Measurements from ENCODE around the gene SCN3B. TPM values are rescaled to one million over a fixed set of nuclear protein-coding genes. Genes with fewer than 3 reads are reported as not detected.

SCN3B gene
- total and polyA plus RNA-seq, 7 donors, result 11.1 to 69.0 (median 21.7) TPM

DNA sequence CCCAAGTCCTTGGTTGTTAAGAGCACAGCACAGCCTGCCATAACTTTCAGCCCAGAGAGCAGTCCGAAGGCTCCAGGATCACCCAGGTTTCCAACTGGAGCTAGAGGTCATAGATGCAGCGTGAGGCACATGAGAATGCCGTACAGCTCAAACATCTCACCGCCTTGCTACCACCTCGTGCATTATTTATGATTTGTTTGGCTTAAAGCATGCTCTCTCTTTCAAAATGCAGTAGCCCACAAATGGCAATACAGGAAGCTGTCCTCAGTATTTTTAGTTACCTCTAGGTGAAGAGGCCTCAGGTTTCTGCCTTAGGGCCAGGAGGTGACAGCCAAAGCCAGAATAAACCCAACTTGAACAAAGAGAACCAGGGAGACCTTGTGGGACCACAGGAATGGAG is 14.4 kb downstream of the SCN3B start:
- Histone ChIP-seq H3K9me3 (no peaks in the 10 kb centered on the region), H3K27me3 (ENCODE audit: insufficient read depth in 3 of 3, low read length in 2 of 3) (no peaks in the 10 kb centered on the region), H3K4me3 (no peak overlapping the region), H3K36me3 (ENCODE audit: insufficient read depth in 1 of 2, low read depth in 1 of 2) (peaks cover 7 to 40% of the 10 kb centered on the region in 2 donors), H3K27ac (peak overlapping the region; percentile 55), H3K4me1 (peaks cover 14% of the 10 kb centered on the region)
- no peak for TF ChIP-seq CTCF (IDR thresholded peaks at IDR 0.05)
- intact Hi-C loops (cut with DNase I), result loop anchor here in 1 of 2 donors (2.0 kb wide), 1 partner anchor 67 kb away; no protein-coding TSS in a partner anchor
- ATAC-seq (peak; percentile 64 to 83 (median 80)), DNase-seq (no peak)
- 26 to 46% (median 41%) methylated on average over 5 of the region's 5 CpGs for WGBS, 3 donors

GRCh38 chr11:123630126-123630608 is 24.3 kb downstream of the SCN3B start:
- Histone ChIP-seq H3K9me3 (no peaks in the 10 kb centered on the region), H3K4me1 (peaks cover 7% of the 10 kb centered on the region), H3K36me3 (ENCODE audit: insufficient read depth in 1 of 2, low read depth in 1 of 2) (peaks cover 4 to 9% of the 10 kb centered on the region in 2 donors), H3K27ac (no peak overlapping the region), H3K27me3 (ENCODE audit: insufficient read depth in 3 of 3, low read length in 2 of 3) (no peaks in the 10 kb centered on the region), H3K4me3 (no peak overlapping the region)
- no peak for TF ChIP-seq CTCF (IDR thresholded peaks at IDR 0.05)
- DNase-seq (no peak), ATAC-seq (peak in 3 of 4 donors; percentile 13 to 48 (median 41))
- 13 to 28% (median 18%) methylated on average over 3 of the region's 3 CpGs for WGBS, 3 donors
- intact Hi-C loops (cut with DNase I), result no loop called here

DNA sequence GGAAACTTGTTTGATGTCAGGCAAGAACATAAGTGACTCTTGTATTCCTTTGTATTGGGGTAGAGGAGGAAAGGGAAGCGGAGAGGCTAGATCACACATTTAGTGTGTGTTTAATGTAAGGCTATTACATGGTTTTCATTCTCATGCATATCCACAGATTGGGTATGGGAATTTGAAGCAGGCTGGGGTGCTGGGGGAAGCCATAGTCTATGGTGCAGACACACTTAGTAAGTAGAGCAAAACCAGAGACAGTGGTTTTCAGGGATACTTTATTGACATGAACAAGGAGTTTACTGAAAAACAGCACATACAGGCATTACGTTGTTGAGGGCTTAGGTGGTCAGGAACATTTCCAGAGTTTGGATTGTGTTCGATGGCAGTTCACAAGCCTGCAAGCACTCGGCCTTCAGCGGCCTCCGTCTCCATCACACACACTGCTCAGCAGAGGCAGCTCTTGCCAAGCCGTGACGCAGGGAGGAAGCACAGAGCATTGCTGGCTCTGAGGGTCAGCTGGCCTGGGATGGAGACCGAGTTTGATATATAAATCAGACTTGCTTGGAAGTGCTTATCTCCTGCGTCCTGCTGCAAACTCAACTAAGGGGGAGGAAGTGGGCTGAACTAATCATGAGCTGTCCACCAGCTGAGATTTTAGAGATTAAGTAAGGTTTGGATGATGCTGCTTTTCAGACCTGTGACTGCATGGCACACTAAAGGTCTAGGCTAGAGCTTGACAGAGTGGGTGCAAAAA is 25.3 kb downstream of the SCN3B start:
- intact Hi-C loops (cut with DNase I), result no loop called here
- peaks cover 7% of the 10 kb centered on the region for H3K4me1 ChIP-seq
- ATAC-seq, result peak; percentile 42 to 72 (median 59)
- H3K27ac ChIP-seq, result no peak overlapping the region
- H3K4me3 ChIP-seq, result no peak overlapping the region
- peak; percentile 64 to 70 for DNase-seq
- no peaks in the 10 kb centered on the region for H3K9me3 ChIP-seq
- WGBS, 3 donors, result 26 to 31% (median 26%) methylated on average over 10 of the region's 10 CpGs
- TF ChIP-seq CTCF (IDR thresholded peaks at IDR 0.05), result no peak
- H3K27me3 ChIP-seq (ENCODE audit: insufficient read depth in 3 of 3, low read length in 2 of 3), result no peaks in the 10 kb centered on the region
- peaks cover 2 to 9% of the 10 kb centered on the region in 2 donors for H3K36me3 ChIP-seq (ENCODE audit: insufficient read depth in 1 of 2, low read depth in 1 of 2)

- Histone ChIP-seq H3K9me3 (no peaks in the 10 kb centered on the region), H3K4me1 (no peaks in the 10 kb centered on the region), H3K27ac (no peak overlapping the region), H3K4me3 (no peak overlapping the region), H3K27me3 (ENCODE audit: insufficient read depth in 3 of 3, low read length in 2 of 3) (no peaks in the 10 kb centered on the region), H3K36me3 (ENCODE audit: insufficient read depth in 1 of 2, low read depth in 1 of 2) (no peaks in the 10 kb centered on the region)
- DNase-seq (no peak), ATAC-seq (no peak)
- TF ChIP-seq CTCF (IDR thresholded peaks at IDR 0.05), result no peak
- WGBS, 3 donors, result 91 to 95% (median 92%) methylated on average over 2 of the region's 2 CpGs
- intact Hi-C loops (cut with DNase I), result no loop called here
These were observed 29.4 kb downstream of the SCN3B start for GRCh38 chr11:123624974-123625373.

Measured in psoas muscle (tissue), 8 donors.